GM12878 (cell line): ENCODE results near the gene MASP1. TPM values are rescaled to one million over a fixed set of nuclear protein-coding genes. Genes with fewer than 3 reads are reported as not detected.

Experiments used
- ATAC-seq: fragments of 200-7000 bp; cut with Tn5 transposase; 3 replicates; pipeline ENCODE4 v1.9.1; 2020; ENCODE audit warnings: mild to moderate bottlenecking, moderate library complexity
- BruUV-seq: library from RNA; stranded (reverse); fragments of 400-500 nt; replicated peaks from 2 replicates; lab custom pipeline; 2021; lab: Mats Ljungman, UMichigan
- CTCF ChIA-PET: fragments of 300-600 bp; sonication (Branson Sonifier 250); formaldehyde crosslinking; extraction: SDS; loops from one replicate; lab custom pipeline; 2021; ENCODE audit warnings: inconsistent platforms; lab: Yijun Ruan, JAX
- POLR2A ChIA-PET: fragments of 350-600 bp; formaldehyde crosslinking; extraction: SDS; loops from one replicate; lab custom pipeline; 2021; ENCODE audit warnings: inconsistent platforms; lab: Charles Lee
- RAD21 ChIA-PET: fragments of 300-600 bp; sonication (Branson Sonifier 250); formaldehyde crosslinking; loops from one replicate; lab custom pipeline; 2023; ENCODE audit warnings: antibody characterized with exemption; ENCODE audit not compliant: unreplicated experiment; lab: Charles Lee
- SMC1A ChIA-PET: fragments of 300-600 bp; sonication (Branson Sonifier 250); formaldehyde crosslinking; loops from one replicate; lab custom pipeline; 2023; ENCODE audit not compliant: unreplicated experiment, uncharacterized antibody; lab: Charles Lee
- DNase-seq: peaks from one replicate; pipeline ENCODE4 v3.0.0-alpha.2; 2011; ENCODE audit warnings: low read depth, low spot score
- FAIRE-seq: peaks from 3 replicates; lab custom pipeline; 2011; peaks lifted over from hg19 to GRCh38; lab: Jason Lieb, UNC
- H2AFZ ChIP-seq: 2 replicates; pipeline ENCODE4 v1.6.0; 2011; ENCODE audit warnings: low read depth, low read length, control low read depth; ENCODE audit not compliant: control insufficient read depth
- H3K27ac ChIP-seq: 2 replicates; pipeline ENCODE4 v1.5.1; 2011; ENCODE audit warnings: control low read depth; ENCODE audit not compliant: control insufficient read depth, insufficient read depth
- H3K27me3 ChIP-seq, 2 experiments: replicated peaks in 1 of 2; 2 replicates each; pipeline versions ENCODE4 v1.6.0 to v1.6.1; 2011; ENCODE audit warnings: low read length in 1 of 2; ENCODE audit not compliant: control insufficient read depth in 2 of 2, insufficient read depth in 2 of 2
- H3K36me3 ChIP-seq, 2 experiments: 2 replicates each; pipeline ENCODE4 v1.5.1; 2011; ENCODE audit warnings: low read length in 1 of 2; ENCODE audit not compliant: control insufficient read depth in 2 of 2, insufficient read depth in 2 of 2
- H3K4me1 ChIP-seq: 2 replicates; pipeline ENCODE4 v1.6.1; 2011; ENCODE audit warnings: mild to moderate bottlenecking, low read length, moderate library complexity, mixed read lengths; ENCODE audit not compliant: control insufficient read depth, insufficient read depth
- H3K4me2 ChIP-seq: 2 replicates; pipeline ENCODE4 v1.6.0; 2011; ENCODE audit warnings: control low read depth; ENCODE audit not compliant: control insufficient read depth, insufficient read depth
- H3K4me3 ChIP-seq: fragments of 200-600 bp; sonication (generic); 2 replicates; pipeline ENCODE4 v1.5.1; 2016
- H3K79me2 ChIP-seq: 2 replicates; pipeline ENCODE4 v1.6.0; 2011; ENCODE audit warnings: low read length; ENCODE audit not compliant: control insufficient read depth, insufficient read depth
- H3K9ac ChIP-seq: 2 replicates; pipeline ENCODE4 v1.8.0; 2011; ENCODE audit warnings: low read length, control low read depth, mixed read lengths; ENCODE audit not compliant: control insufficient read depth, insufficient read depth
- H3K9me3 ChIP-seq: replicated peaks from 3 replicates; pipeline ENCODE4 v1.5.1; 2011; ENCODE audit warnings: mild to moderate bottlenecking, low read length; ENCODE audit not compliant: control insufficient read depth, insufficient read depth
- H4K20me1 ChIP-seq: 2 replicates; pipeline ENCODE4 v1.6.0; 2011; ENCODE audit not compliant: control insufficient read depth, insufficient read depth
- CBX3 ChIP-seq: fragments of 200-600 bp; sonication (generic); IDR thresholded peaks from 2 replicates; pipeline ENCODE4 v1.6.1; 2016; ENCODE audit warnings: low read depth, borderline replicate concordance
- FOXK2 ChIP-seq: fragments of 450-650 bp; IDR thresholded peaks from 2 replicates; pipeline ENCODE4 v1.6.1; 2017; ENCODE audit warnings: mild to moderate bottlenecking, moderate library complexity
- NFXL1 ChIP-seq: fragments of 450-650 bp; IDR thresholded peaks from 2 replicates; pipeline ENCODE4 v1.6.1; 2017; ENCODE audit warnings: antibody characterized with exemption, mild to moderate bottlenecking, borderline replicate concordance
- NFYA ChIP-seq: IDR thresholded peaks from 2 replicates; pipeline ENCODE4 v1.6.1; 2011; ENCODE audit warnings: low read depth, mild to moderate bottlenecking, low read length, improper control_type of control experiment, borderline replicate concordance
- SMAD1 ChIP-seq: fragments of 450-650 bp; IDR thresholded peaks from 2 replicates; pipeline ENCODE4 v1.6.1; 2018; ENCODE audit warnings: mild to moderate bottlenecking, low read depth; ENCODE audit not compliant: partially characterized antibody
- WGBS: methylation state at CpG from one replicate; pipeline ENCODE4 v1.1.6; 2016; ENCODE audit warnings: low lambda C conversion rate; ENCODE audit not compliant: insufficient replicate concordance, insufficient coverage; ENCODE audit errors: missing lambda C conversion rate; 5-methylcytosine and 5-hydroxymethylcytosine counted together
- in situ Hi-C: fragments of 300-500 bp; cut with MboI; formaldehyde crosslinking; loops from 9 replicates; pipeline ENCODE4 v1.14.3; 2018; ENCODE audit warnings: mixed read lengths
- intact Hi-C: fragments of 100-400 bp; cut with micrococcal nuclease; formaldehyde crosslinking; loops from one replicate; pipeline ENCODE4 v1.14.2; 2022; ENCODE audit not compliant: unreplicated experiment
- polyA plus RNA-seq, 11 experiments: library from polyadenylated mRNA; depleted of rRNA in 4 of 11; unstranded in 6 of 11; stranded (reverse) in 5 of 11; fragments of >200 nt; fragmentation: Nextera tagmentation in 4 of 11; fragmentation: Illumina TruSeq in 1 of 11; extraction: Ambion mirVana in 4 of 11; extraction: Trizol in 1 of 11; gene quantifications; 1 replicate in 1 of 11; 2 replicates in 10 of 11; pipeline versions ENCODE4 v1.2.1 to v1.2.3, GENCODE V29; 2011 to 2016; ENCODE audit warnings: inconsistent platforms in 2 of 11, missing spikeins in 2 of 11, low read depth in 1 of 11
- total RNA-seq, 4 experiments: library from RNA; depleted of rRNA in 3 of 4; stranded (reverse); fragments of >200 nt in 3 of 4; fragmentation: Illumina TruSeq in 1 of 4; extraction: Trizol in 1 of 4; gene quantifications; 2 replicates each; pipeline versions ENCODE4 v1.2.1 to v1.2.3, GENCODE V29; 2013 to 2021
- TF ChIP-seq, protein P1 (sequence below): fragments of 450-650 bp; IDR thresholded peaks from 2 replicates; pipeline ENCODE4 v1.6.1; 2017; ENCODE audit warnings: low read depth, mild to moderate bottlenecking, moderate library complexity

Gene MASP1
- total and polyA plus RNA-seq, 10 of the 15 experiments (the other 5 are each of a cell fraction or from before 2014, with no cell fraction given): 0.05 TPM; not detected in 9

DNA sequence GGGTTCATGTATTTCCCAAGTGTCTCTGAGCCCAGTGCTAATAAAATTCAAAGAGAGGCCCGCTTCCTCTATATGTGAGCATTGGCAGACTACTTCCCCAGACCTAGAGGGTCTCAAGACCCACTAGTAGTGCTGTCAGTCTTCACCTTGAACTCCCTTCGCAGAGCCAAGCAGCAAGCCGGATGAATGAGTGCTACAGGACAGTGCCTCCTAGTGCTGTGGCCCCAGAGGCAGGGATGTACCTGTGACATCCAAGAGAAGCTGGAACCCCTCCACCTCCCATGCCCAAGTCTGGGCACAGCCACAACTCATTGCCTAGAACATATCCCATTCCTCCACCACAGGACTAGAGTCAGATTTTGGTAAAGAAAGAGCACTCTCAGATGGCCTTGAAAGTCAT lies 37.2 kb upstream of the MASP1 start:
- H2AFZ ChIP-seq: no peak overlapping the region
- no peaks in the 10 kb centered on the region for H3K36me3 ChIP-seq
- ATAC-seq (no peak), FAIRE-seq (no peak), DNase-seq (no peak)
- no peak overlapping the region for H3K4me3 ChIP-seq
- intact Hi-C loops: no loop called here
- H4K20me1 ChIP-seq: no peaks in the 10 kb centered on the region
- in situ Hi-C loops: no loop called here
- H3K9ac ChIP-seq: no peak overlapping the region
- TF ChIP-seq NFYA (no peak), CBX3 (no peak), FOXK2 (no peak), NFXL1 (no peak), SMAD1 (no peak)
- TF ChIP-seq, protein P1, sequence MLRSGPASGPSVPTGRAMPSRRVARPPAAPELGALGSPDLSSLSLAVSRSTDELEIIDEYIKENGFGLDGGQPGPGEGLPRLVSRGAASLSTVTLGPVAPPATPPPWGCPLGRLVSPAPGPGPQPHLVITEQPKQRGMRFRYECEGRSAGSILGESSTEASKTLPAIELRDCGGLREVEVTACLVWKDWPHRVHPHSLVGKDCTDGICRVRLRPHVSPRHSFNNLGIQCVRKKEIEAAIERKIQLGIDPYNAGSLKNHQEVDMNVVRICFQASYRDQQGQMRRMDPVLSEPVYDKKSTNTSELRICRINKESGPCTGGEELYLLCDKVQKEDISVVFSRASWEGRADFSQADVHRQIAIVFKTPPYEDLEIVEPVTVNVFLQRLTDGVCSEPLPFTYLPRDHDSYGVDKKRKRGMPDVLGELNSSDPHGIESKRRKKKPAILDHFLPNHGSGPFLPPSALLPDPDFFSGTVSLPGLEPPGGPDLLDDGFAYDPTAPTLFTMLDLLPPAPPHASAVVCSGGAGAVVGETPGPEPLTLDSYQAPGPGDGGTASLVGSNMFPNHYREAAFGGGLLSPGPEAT: no peak
- no peak overlapping the region for H3K4me2 ChIP-seq
- no peak overlapping the region for H3K27ac ChIP-seq
- no peaks in the 10 kb centered on the region for H3K79me2 ChIP-seq
- ChIA-PET RAD21 (no interaction called here), SMC1A (interaction anchor here (1.6 to 2.7 kb wide), 2 partner anchors 10 to 351 kb away, joined by 6 to 9 read pairs; no protein-coding TSS in a partner anchor), CTCF (interaction anchor here (6.5 kb wide), 1 partner anchor 11 kb away, joined by 49 read pairs; no protein-coding TSS in a partner anchor), POLR2A (no interaction called here)
- H3K9me3 ChIP-seq: no peaks in the 10 kb centered on the region
- no peaks in the 10 kb centered on the region for H3K4me1 ChIP-seq
- no TSS peak for BruUV-seq
- 36% methylated on average over 3 of the region's 3 CpGs for WGBS
- peaks cover 0 to 3% of the 10 kb centered on the region in 2 experiments; a peak in 1 of 4 replicates for H3K27me3 ChIP-seq
